ENCODE data around the gene COL27A1.
A peak's percentile ranks its signal among the peaks of the same experiment; 100 is the strongest.
"Not testable (repeated sequence)": the region's sequence is repeated elsewhere in the genome, so short reads cannot be mapped to it uniquely, and the experiment has no call there.

Gene COL27A1

GRCh38 chr9:114328937-114329624, 173.7 kb downstream of the COL27A1 start:
- DNase-seq, result not testable (repeated sequence)

GRCh38 chr9:114329625-114330022, 174.3 kb downstream of the COL27A1 start, which contains the start of gene ORM2:
TSS of gene ORM2 (plus strand) at chr9:114329869. CDS start at chr9:114329905, 36 bp downstream.
- not testable (repeated sequence) for DNase-seq

DNA sequence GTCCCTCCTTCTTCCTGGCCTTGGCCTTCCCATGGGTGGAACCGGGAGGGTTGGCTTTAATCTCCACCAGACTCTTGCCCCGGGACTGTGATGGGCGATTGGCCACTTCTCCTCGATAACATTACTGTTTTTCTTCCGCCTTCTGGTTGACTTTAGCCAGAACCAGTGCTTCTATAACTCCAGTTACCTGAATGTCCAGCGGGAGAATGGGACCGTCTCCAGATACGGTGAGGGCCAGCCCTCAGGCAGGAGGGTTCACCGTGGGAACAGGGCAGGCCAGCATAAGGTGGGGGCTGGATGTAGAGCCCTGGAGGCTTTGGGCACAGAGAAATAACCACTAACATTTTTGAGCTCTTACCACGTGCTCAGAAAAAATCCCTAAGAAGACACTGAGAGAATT, 175.3 kb downstream of the COL27A1 start:
- no peak for DNase-seq

GRCh38 chr9:114331229-114332195, 176.2 kb downstream of the COL27A1 start:
- DNase-seq, result not testable (repeated sequence)

DNA sequence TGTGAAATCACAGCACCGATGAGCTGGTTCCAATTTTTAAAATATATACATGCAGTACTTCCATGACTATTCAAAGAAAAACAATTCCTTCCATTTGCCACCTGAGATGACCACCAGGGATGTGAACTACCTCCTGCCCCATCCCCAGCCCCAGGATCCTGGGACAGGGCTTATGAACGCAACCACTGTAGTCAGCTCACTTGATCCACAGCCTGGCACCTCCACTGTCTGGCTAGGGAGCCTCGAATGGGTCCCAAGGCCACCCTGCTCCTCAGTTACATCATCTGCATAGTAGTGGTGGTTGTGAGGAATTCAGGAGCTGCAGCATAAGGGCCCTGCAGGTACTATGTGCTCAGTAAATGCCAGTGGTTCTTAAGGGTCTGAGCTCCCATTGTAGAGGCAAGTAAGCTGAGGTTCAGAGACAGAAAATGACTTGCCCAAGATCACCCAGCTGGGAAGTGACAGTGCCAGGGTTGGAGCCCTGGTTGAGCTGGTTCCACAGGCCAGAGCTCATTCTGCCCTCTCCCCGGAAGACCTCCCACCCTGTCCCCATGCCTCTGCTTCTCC, 177.2 kb downstream of the COL27A1 start:
- DNase-seq, result not testable (repeated sequence)

DNA sequence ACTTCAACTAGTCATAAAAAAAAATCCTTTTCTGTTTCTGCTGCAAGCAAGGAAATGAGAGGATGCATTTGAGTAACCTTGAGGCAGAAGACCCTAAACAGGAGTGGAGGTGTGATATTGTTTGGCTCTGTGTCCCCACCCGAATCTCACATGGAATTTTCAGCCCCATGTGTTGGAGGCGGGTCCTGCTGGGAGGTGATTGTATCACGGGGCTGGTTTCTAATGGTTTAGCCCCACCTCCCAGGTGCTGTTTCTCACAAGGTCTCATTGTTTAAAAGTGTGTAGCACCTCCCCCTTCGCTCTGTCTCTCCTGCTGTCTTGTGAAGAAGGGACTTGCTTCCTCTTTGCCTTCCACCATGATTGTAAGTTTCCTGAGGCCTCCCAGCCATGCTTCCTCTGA, 178.4 kb downstream of the COL27A1 start:
- DNase-seq, result not testable (repeated sequence)

DNA sequence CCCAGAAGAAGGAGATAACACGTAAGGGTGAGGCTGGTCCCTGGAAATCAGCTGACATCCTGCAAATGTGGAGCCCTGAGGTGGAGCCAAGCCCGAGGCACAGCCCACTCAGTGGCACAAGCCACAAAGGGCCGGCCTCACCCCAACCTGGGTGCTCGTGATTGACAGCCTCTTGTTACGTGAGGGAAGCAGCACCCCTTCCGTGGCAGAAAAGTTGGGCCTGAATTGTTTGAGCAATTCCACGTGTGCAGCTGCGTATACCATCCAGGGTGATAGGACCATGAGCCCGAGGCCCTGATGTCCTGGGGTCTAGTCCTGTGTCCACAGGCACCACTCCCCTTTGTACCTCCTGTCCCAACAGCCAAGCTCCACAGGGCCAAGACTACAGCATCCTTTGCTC, 179.2 kb downstream of the COL27A1 start:
- DNase-seq, result no peak

DNA sequence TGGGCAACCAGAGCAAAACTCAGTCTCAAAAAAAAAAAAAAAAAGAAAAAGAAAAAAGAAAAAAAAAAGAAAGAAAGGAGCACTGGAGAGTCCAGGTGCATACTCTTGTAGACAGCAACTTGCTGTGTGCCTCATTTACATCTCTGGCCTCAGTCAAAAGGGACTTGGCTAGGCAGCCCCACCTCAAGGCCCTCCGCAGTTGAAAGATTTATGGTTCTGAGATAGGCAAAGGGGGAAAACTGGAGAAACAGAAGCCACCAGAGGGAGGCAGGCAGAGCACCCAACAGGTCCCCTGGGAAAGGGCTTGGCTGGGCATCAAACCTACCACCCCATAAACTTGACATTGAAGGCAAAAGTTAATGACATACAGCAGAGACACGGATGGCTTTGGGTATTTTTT, 180.4 kb downstream of the COL27A1 start:
- DNase-seq, result no peak

- DNase-seq, result no peak
These were observed 180.8 kb downstream of the COL27A1 start for GRCh38 chr9:114336157-114336556.

DNA sequence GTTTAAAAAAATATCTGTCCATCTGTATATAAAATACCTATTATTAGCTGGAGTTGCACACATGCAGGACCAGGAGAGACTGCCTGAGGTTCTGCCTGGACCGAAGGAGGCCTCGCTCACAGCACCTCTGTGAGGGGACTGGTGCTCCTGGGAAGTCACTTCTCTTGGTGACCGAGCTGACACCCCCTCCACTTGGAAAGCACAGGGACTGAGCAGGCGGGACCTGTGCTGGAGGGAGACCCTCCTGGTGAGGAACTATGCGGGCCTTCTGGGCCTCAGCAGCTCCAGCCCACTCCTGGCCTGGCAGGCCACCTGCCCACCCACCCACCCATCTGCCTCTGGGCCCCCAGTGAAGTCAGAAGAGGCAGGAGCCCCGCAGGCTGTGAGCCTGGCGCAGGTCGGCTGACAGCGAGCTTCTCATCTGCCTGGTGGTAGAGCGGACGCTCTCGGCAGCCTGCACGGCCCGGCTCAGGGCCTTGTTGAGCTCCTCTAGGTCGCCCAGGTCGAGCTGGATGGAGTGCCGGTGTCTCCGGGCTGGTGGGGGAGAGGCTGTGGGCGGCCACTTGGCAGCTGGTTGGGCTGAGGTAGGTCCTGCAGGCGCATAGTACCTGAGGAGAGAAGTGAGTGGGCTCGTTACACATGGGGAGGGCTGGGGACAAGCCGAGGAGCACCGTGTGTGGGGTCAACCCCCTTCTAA, 181.5 kb downstream of the COL27A1 start:
- no peak for DNase-seq

- DNase-seq, result no peak
These were observed 182.8 kb downstream of the COL27A1 start for GRCh38 chr9:114338187-114338586.

GRCh38 chr9:114339130-114339908, 184.0 kb downstream of the COL27A1 start:
- peak; percentile 49 to 60 for DNase-seq

DNA sequence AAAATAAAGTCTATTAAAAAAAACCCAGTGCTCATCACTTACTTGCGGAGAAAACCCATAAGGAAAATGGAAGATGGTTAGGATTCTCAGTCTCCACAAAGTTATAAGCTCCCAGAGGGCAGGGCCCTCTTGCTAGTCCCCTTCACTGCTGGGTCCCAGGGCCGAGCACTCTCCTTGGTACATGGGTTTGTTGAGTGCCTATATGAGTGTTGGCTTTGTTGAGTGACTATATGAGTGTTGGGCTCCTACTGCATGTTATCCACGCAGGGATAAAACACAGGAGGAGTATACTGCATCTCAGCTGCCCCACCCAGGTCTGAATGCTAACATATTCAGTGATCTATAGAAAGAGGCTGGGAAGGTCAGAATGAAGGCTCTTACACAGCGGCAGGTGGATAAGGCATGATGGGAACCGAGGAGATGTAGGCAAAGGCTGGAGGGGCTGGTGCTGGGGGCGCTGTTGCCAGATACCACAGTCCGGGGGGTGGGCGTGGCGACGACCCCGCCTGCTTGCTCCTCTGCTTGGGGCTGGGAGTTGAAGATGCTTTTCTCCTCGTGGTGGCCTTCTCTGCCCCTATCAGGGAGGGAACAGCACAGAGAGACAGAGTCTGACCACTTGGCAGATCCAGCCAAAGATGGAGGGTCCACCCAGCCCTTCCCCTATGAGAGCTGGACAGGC, 186.0 kb downstream of the COL27A1 start:
- no peak for DNase-seq

DNA sequence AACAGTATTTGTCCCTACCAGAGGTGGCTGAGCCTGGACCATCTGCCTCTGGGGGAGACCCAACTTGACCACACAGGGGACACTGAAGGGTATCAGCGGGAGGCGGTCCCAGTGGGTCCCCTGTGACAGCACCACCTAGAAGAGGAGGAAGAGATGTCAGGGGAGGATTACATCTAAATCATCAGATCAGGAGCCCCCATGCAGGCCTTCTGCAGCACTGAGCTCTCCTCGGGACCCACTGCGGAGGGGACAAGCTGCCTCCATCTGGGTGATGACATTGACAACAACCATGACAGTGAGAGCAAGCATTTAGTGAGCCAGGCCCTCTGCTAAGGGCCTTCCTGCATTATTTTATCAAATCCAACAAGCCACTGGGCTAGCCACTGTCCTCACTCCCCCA, 186.7 kb downstream of the COL27A1 start:
- DNase-seq, result no peak

- no peak for DNase-seq
These were observed 187.6 kb downstream of the COL27A1 start for GRCh38 chr9:114342755-114343440.

DNA sequence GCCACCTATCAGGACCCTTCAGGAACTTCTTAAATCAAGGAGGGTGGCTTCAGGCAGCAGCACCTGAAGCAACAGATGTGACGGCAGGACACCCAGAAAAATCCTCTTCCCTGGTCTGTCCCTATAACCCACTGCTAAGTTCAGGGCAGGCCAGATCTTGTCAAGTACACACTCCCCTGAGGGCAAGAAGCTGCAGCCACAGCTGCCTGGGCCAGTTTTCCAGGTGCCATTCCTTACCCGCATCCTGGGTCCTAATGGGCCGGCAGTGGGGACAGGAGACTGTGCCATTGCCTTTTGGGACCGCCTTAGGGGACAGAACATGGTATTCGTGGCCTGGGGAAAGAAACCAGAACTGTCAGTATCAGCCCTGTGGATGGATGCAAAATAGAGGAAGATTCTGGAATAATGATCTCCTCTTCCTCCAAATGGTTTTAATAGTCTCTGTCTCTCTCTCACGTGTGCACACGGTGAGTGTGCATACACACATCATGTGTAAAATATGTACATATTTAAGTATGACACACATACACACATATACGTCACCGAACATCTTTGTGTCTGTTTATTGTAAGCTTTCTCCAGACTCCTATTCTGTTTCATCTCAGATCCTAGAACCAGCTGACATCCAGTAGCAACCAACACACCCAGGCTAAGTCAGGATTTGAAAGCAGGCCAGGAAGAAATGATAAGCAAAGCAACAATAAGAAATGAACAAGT, 188.3 kb downstream of the COL27A1 start:
- DNase-seq, result no peak

- no peak for DNase-seq
These were observed 188.8 kb downstream of the COL27A1 start for GRCh38 chr9:114344188-114344566.

- DNase-seq, result no peak
These were observed 189.4 kb downstream of the COL27A1 start for GRCh38 chr9:114344692-114345091.

DNA sequence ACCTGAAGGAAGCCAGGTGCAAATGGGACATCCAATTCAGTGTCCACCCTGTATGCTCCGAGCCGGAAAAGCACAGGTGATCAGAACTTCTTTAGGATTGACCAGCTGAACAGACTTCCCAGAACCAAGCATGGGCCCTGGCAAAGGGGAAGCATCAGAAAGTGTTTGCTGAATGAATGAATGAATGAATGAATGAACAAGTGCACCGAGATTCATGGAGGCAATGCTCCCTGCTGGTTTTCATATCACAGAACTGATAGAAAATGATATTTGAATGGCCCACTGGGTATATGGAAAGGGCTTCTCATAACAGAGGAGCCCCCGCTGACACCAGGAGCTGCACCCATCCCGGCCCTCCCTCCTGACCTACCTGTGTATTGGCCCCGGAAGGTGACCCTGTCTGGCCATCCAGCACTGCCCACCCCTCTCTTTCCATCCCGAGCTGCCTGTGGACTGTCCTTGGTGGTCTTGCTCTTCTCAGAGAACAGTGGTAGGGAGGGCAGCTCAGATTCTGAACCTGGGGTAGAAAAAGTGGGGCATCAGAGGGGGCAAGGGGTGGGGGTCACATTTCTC, 190.2 kb downstream of the COL27A1 start:
- no peak for DNase-seq

GRCh38 chr9:114346146-114346545, 190.8 kb downstream of the COL27A1 start:
- no peak for DNase-seq
